HFFc6 (cell line): ENCODE measurements around the gene KRT3. TPM values are rescaled to one million over a fixed set of nuclear protein-coding genes. Genes with fewer than 3 reads are reported as not detected.
A peak's percentile ranks its signal among the peaks of the same experiment; 100 is the strongest.

Source experiments
- DNase-seq: peaks from one replicate; pipeline ENCODE4 v3.0.0-alpha.2; 2018
- H3K27ac Mint-ChIP-seq: 2 replicates; pipeline ENCODE4 v1.8.0; 2020; ENCODE audit warnings: mild to moderate bottlenecking, mixed read lengths
- H3K27me3 Mint-ChIP-seq: 2 replicates; pipeline ENCODE4 v1.8.0; 2021; ENCODE audit warnings: mild to moderate bottlenecking, moderate library complexity, mixed read lengths; ENCODE audit not compliant: insufficient read depth
- H3K36me3 Mint-ChIP-seq: 2 replicates; pipeline ENCODE4 v1.8.0; 2021; ENCODE audit warnings: low read depth, mixed read lengths
- H3K4me1 Mint-ChIP-seq: 2 replicates; pipeline ENCODE4 v1.8.0; 2020; ENCODE audit warnings: low read depth, mixed read lengths
- H3K4me3 Mint-ChIP-seq: 2 replicates; pipeline ENCODE4 v1.8.0; 2020; ENCODE audit warnings: mild to moderate bottlenecking, moderate library complexity, mixed read lengths
- H3K9me3 Mint-ChIP-seq: 2 replicates; pipeline ENCODE4 v1.8.0; 2020; ENCODE audit warnings: mild to moderate bottlenecking, mixed read lengths
- long read RNA-seq: library from polyadenylated mRNA; unstranded; transcript quantifications from one replicate; pipeline ENCODE4 v2.0.0, GENCODE V29; 2019
- total RNA-seq, 6 experiments: library from RNA; stranded (reverse); fragmentation: NEBNext Ultra II Directional; extraction: Animal tissue kit (Norgen Biotek cat#: 25700); gene quantifications; 2 replicates in 1 of 6; 3 replicates in 5 of 6; pipeline ENCODE4 v1.2.3, GENCODE V29; 2021
- TF ChIP-seq, protein P1 (sequence below): fragments of 200-600 bp; sonication (generic); IDR thresholded peaks from 2 replicates; pipeline ENCODE4 v1.5.0; 2021; ENCODE audit warnings: antibody characterized with exemption, mild to moderate bottlenecking

Gene KRT3
- total RNA-seq, result not detected
- long read RNA-seq, result 0 reads

DNA sequence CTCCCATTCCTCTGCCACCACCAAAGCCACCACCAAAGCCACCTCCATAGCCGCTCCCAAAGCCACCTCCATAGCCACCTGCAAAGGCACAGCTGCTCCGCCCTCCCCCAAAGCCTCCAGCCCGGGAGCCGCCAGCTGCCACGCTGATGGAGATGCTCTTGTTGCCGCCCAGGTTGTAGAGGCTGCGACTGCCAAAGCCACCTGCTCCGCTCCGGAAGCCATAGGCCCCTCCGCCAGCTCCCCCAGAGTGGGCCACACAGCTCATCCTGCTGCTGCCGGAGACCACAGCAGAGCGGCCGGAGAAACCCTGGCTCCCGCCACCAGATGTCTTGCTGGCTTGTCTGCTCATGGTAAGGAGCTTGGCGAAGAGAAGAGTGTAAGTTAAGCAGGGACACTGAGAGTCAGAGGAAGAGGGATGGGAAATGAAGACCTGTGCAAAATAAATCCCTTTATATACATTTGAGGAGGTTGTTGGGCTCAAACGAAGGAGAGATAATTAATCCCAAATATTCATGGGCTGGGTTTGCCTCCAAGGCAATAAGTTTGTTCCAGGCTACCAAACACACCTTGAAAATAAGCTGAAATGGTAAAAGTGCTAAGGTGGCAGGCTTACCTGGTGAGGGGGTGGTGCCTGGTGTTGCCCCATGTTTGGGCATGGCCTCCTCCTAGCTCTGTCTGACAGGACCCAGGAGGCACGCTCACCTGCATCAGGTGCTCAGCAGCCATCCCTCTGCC, at the start of gene KRT3:
KRT3 (minus strand) TSS at position 424 of the 735 bp plus-strand sequence; CDS start at position 349, 75 bp downstream.
- H3K4me1 Mint-ChIP-seq, result peaks cover 59% of the 10 kb centered on the region
- no peaks in the 10 kb centered on the region for H3K9me3 Mint-ChIP-seq
- no peak within 1 kb of the TSS for H3K27ac Mint-ChIP-seq
- H3K27me3 Mint-ChIP-seq, result peaks cover 14% of the 10 kb centered on the region
- H3K4me3 Mint-ChIP-seq, result no peak within 1 kb of the TSS
- TF ChIP-seq, protein P1, sequence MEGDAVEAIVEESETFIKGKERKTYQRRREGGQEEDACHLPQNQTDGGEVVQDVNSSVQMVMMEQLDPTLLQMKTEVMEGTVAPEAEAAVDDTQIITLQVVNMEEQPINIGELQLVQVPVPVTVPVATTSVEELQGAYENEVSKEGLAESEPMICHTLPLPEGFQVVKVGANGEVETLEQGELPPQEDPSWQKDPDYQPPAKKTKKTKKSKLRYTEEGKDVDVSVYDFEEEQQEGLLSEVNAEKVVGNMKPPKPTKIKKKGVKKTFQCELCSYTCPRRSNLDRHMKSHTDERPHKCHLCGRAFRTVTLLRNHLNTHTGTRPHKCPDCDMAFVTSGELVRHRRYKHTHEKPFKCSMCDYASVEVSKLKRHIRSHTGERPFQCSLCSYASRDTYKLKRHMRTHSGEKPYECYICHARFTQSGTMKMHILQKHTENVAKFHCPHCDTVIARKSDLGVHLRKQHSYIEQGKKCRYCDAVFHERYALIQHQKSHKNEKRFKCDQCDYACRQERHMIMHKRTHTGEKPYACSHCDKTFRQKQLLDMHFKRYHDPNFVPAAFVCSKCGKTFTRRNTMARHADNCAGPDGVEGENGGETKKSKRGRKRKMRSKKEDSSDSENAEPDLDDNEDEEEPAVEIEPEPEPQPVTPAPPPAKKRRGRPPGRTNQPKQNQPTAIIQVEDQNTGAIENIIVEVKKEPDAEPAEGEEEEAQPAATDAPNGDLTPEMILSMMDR, result no peak
- no peaks in the 10 kb centered on the region for H3K36me3 Mint-ChIP-seq
- no peak for DNase-seq

DNA sequence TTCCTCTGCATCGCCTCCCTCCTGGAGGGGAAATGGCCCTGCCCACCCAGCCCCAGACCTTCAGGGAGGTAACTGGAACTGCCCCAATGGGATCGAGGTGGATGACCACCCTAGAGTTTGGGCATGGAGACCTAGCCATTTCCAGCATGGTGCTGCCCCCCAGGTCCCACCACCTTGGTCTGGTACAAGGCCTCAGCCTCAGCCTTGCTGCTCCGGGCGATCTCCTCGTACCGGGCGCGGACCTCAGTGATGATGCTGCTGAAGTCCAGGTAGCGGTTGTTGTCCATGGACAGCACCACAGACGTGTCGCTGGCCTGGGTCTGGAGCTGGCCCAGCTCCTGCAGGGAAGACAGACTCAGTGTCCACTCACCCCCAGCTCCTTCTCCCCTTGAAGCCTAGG, 48.5 kb upstream of the KRT3 start:
- TF ChIP-seq, protein P1, result no peak
- H3K27me3 Mint-ChIP-seq, result peaks cover 24% of the 10 kb centered on the region

DNA sequence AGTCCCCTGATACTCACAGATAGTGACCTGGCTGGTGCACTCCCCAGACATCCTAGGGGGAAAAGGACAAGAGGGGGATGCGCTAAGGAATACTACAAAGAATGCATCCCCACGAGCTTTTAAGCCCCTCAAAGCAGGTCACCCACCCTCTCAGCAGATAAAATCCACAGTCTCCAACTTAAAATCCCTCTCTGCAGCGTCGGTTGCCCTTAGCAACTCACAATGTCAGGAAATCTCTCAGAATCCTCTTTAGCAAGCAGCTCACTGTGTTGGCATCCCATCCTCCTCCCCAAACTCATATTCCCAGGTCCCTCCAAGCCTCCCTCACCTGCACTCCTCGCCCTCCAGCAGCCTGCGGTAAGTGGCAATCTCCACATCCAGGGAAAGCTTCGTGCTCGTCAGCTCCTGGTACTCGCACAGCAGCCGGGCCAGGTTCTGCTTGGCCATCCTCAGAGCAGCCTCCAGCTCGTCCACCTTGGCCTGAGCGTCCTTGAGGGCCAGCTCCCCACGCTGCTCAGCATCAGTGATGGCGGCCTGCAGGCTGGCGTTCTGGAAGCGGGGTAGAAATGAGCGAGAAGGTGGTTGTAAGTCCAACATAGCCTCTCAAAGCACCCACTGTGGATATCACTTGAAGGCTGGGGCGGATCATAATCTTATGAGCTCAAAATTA, 43.7 kb upstream of the KRT3 start:
- no peak overlapping the region for H3K27ac Mint-ChIP-seq
- H3K27me3 Mint-ChIP-seq, result peaks cover 13% of the 10 kb centered on the region
- peaks cover 36% of the 10 kb centered on the region for H3K4me1 Mint-ChIP-seq
- H3K36me3 Mint-ChIP-seq, result no peaks in the 10 kb centered on the region
- no peak for DNase-seq
- H3K4me3 Mint-ChIP-seq, result no peak overlapping the region
- H3K9me3 Mint-ChIP-seq, result no peaks in the 10 kb centered on the region
- TF ChIP-seq, protein P1, result no peak

More for the DNA sequence above, 48.5 kb upstream of the KRT3 start:
- no peaks in the 10 kb centered on the region for H3K9me3 Mint-ChIP-seq
- no peaks in the 10 kb centered on the region for H3K4me1 Mint-ChIP-seq
- no peak overlapping the region for H3K4me3 Mint-ChIP-seq
- no peak for DNase-seq
- H3K36me3 Mint-ChIP-seq, result no peaks in the 10 kb centered on the region
- no peak overlapping the region for H3K27ac Mint-ChIP-seq

- no peak for DNase-seq
- peaks cover 13% of the 10 kb centered on the region for H3K27me3 Mint-ChIP-seq
- no peaks in the 10 kb centered on the region for H3K36me3 Mint-ChIP-seq
- H3K4me1 Mint-ChIP-seq, result peaks cover 36% of the 10 kb centered on the region
- no peak overlapping the region for H3K27ac Mint-ChIP-seq
- H3K9me3 Mint-ChIP-seq, result no peaks in the 10 kb centered on the region
- H3K4me3 Mint-ChIP-seq, result no peak overlapping the region
- TF ChIP-seq, protein P1, result no peak
These were observed 42.9 kb upstream of the KRT3 start for GRCh38 chr12:52838609-52839435.

DNA sequence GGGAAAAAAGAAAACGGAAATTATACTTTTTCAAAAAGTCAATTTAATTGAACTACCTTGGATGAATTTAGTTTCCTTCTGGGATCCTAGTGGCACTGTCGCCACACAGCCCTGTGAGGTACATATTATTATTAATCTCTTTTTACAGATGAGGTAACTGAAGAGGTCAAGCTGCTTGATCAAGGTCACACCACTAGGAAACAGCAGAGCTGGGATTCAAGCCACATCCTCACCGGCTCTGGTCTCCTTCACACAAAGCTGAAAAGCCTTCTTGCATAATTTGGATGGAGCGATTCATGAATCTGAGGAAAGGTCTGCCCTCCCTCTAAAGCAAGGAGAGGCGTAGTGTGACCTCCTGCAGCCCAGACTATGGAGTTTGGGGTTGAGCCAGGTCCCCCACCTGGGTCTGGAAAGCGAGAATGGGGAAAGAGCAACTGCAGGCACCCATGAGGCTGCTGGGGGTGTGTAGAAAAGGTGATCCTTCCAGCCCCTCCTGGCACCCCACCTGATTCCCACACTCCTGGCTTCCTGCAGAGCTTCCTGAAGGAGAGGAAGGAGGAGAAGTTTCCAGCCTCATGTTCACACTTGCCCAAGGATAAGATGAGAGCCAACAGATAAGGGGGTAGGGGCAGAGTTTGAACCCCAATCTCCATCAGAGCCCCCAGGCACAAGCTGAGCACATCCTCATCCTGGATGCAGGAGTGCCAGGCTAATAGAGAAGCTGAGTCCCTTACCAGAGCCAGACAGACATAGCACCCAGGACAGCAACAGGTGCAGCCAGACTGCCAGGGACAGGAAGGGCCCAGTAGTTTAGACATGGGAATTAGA, 42.1 kb upstream of the KRT3 start:
- DNase-seq, result no peak
- peaks cover 12% of the 10 kb centered on the region for H3K27me3 Mint-ChIP-seq
- no peaks in the 10 kb centered on the region for H3K9me3 Mint-ChIP-seq
- no peaks in the 10 kb centered on the region for H3K36me3 Mint-ChIP-seq
- peak overlapping the region; percentile 92 for H3K27ac Mint-ChIP-seq
- TF ChIP-seq, protein P1, result no peak
- H3K4me3 Mint-ChIP-seq, result no peak overlapping the region
- H3K4me1 Mint-ChIP-seq, result peaks cover 36% of the 10 kb centered on the region
